CD4-positive, alpha-beta T cell treated with Interleukin-6 for 4 hours (primary cell): ENCODE data around the gene BMPER.

Experiments used
- DNase-seq: peaks from one replicate; pipeline ENCODE4 v3.0.0-alpha.2; 2020; ENCODE audit warnings: mixed read lengths

Gene BMPER

DNA sequence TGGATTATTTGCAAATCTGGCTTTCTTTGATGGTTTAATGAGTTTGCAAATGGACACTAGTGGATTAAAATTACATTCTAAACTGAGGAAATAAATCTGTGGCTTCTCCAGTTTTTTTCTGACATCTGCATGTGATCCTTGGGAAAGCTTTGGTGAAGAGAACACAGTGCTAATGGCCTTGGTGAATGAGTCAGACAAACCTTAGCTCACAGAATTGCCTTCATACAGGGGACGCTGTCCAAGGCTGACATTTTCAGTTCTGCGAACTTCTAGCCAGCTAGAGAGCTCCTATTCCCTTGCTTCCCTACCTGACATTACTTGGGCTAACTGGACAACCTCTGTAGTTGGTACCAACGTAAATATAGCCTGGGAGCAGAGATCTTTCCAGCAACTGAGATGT is 21.2 kb downstream of the BMPER start:
- no peak for DNase-seq

DNA sequence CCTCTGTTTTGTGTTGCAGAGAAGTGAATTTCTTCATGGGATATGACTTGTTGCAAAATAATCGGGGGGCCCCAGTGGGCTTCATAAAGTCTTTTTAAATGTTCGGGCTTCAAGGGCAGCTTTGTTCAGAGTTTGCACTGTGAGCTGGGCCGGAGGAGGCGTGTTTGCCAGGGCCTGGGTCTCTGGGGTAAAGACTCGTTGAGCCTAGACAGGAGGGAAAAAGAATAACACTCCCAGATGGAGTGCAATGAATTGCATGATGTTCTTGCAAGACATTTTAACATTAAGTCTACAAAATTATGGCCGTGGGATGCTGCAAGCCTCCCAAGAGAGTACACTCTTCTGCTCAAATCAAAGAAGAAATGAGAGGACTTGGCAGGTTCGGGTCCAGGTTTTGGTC is 23.6 kb downstream of the BMPER start:
- no peak for DNase-seq

DNA sequence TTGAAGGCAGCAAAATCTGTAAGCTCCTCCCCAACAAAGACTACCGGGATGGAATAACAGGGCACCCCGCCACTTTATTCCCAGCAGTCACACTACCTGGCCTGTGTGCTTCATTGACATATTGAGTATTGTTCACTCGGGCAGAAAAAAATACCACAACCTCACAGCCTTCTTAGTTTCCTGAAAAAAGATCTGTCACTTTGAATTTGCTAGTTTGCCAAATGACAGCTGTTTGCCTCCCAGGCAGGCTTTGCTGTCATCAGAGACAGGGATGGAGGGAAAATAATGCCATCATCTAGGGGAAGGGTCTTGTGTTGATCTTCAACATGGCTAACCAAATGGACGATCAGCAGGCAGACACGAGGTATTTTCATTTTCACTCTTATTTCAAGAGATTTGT is 26.9 kb downstream of the BMPER start:
- no peak for DNase-seq

DNA sequence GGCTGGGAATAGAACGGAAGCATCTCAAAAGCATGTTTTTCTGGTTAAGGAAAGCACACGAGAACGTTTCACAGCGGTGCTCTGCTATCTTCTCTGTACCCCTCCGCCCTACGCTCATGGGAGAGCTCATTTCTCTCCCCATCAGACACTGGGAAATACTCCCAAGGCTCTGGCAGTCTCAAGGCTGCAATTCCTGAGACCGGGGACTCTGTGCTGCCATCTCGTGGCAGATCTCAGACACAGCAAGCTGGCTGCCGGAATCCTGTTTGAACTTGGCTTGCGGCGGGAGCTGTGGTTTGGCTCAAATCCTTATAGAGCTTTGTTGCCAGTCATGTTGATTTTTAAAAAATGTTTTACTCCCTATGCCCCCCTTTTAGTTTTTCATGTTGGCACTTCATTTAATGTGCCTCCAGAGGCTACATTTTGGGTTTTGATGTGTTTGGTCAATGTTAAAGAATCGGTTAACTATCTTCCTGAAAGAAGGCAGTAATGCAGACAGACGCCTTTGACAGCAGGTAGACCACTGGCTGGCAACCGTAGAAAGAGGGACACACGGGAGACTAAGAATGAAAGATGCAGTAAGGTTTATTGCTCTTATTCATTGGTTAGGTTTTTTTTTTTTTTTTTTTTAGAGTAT is 27.6 kb downstream of the BMPER start:
- peak; percentile 61 for DNase-seq

DNA sequence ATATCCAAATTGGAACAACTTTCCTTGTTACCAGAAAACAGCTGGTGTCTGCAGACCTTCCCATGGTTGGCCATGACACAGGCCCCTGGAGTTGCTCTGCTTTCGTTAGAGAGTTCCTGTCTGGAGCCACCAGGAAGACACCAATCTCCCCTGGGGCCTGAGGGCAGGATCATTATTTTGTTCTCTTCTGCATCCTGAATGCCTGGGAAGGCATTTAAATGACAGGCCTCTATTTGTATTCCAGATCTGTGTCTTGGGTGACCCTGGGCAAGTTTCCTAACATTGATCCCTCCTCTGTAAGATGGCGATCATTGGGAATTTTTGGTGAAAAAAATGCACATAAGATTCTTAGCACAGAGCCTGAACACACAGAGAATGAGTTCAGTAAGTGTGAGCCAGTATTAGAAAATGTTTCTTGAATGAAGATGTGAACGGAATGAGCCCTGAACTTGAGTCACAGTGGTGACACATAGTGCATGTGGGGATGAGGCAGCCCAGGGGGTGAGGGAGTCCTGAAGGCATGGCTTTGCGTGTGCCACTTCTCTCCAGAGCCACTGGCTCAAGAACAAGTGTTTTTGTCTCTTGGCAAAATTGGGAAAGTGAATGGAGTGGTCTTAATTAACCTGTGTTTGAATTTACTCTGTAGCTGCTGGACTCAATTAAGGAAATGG is 28.4 kb downstream of the BMPER start:
- no peak for DNase-seq

DNA sequence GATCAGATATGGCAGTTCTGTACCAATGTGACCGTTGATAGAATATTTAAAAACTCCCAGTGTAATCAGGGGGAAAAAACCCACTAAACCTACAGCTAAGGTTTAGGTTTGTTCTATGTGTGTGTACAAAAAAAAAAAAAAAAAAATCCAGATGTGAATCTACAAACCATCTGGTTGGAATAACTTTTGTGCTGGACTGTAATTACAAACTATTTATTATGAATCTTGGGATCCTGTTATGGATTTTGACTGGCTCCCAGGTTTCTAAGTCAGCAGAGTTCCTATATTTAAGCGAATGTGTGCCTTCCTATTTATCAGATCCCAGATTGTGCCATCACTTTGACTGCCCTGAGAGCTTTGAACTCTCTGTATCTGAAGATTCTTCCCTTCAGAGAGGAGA is 29.1 kb downstream of the BMPER start:
- DNase-seq: no peak

DNA sequence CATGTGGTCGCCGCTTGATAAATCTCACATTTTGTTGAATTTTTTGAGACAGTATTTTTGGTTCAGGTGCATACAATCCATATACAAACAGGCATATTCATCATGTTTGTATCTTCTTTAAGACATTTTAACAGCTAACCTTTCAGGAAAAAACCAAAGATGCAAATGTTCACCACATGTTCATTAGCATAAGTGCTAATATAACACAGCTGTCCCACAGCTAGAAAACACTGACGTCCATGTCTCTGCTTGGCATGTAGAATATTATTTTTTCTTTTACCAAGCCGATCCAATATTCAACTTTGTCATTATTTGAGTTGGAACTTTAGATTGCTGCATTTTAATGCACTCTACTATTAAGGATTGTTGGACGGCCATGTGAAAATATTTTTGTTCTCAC is 31.2 kb downstream of the BMPER start:
- no peak for DNase-seq

DNA sequence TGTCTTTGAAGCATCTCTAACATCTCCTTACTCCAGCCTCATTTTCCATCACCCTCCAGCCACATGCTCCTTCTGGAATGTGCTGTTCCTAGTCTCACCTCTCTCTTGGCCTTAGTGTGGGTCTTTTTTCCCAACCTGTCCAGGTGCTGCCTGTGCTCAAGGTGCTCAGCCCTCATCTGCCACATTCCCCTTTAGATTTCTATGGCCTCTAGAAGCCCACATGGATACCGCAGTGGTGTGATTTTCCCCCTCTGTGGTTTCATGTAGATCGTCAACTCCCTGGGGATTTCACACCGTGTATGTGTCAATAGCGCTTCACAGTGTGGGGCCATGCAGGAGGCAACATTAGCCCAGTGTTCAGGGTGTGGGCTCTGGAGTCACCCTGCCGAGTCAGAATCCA is 32.5 kb downstream of the BMPER start:
- DNase-seq: no peak

DNA sequence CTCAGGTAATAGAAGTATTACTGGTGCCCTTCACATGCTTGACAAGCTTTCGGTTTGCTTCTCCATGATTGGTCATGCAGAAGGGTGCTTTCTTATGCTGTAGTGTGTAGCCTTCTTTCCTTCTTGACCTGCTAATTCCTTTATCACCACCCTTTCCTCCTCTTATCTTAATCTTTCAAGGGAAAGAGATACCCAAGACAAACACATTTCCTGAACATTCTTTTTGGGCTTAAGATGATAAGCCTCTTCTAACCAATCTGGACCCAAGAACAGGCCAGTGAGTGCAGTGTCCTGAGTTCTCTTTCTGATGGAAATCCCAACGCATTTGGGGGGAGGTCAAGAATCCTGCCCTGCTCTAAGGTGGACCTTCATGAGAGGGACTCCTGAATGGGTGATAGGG is 33.8 kb downstream of the BMPER start:
- no peak for DNase-seq

DNA sequence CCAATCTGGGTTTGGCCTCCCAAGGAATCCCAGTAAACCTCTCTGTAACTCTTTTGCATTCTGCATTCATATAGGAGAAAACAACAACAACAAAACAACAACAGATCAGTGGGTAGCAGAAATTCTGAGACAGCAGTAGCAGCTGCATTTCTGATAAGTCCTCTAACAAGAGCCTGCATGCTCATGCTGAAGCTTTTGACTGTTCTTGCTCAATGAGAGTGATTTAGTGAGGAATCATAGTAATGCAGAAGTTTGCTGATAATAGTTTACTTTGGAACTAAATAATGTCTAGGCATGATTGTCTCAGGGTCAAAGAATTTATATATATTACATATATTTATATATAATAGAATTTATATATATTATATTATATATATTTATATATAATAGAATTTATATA is 35.2 kb downstream of the BMPER start:
- no peak for DNase-seq

DNA sequence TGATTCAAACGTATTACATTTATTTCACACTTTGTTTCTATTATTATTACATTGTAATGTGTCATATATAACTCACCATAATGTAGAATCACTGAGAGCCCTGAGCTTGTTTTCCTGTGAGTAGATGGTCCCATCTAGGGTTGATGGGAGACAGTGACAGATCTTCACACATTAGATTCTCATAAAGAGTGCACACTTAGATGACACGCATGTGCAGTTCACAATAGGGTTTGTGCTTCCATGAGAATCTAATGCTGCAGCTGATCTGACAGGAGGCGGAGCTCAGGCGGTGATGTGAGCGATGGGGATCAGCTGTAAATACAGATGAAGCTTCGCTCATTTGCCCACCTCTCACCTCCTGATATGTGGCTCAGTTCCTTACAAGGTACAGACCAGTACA is 36.1 kb downstream of the BMPER start:
- DNase-seq: no peak

DNA sequence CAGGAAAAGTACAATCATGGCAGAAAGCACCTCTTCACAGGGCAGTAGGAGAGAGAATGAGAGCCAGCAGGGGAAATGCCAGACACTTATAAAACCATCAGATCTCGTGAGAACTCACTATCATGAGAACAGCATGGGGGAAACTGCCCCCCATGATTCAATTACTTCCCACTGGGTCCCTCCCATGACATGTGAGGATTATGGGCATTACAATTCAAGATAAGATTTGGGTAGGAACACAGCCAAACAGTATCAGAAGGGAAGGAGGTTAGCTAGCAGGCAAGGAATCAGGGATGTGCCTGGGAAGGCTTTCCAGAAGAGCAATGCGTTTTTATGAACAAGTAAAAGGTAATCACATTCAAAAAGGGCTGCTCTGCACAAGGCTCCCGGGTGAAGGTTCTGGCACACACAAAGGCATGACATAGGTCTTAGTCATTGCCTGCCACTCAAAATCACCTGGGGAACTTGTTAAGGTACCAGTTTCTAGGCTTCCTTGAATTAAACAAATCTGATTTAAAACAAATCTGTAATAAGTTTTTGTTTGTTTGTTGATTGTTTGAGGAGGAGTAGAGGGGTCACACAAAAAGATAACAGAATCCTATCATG is 40.9 kb downstream of the BMPER start:
- DNase-seq: no peak

DNA sequence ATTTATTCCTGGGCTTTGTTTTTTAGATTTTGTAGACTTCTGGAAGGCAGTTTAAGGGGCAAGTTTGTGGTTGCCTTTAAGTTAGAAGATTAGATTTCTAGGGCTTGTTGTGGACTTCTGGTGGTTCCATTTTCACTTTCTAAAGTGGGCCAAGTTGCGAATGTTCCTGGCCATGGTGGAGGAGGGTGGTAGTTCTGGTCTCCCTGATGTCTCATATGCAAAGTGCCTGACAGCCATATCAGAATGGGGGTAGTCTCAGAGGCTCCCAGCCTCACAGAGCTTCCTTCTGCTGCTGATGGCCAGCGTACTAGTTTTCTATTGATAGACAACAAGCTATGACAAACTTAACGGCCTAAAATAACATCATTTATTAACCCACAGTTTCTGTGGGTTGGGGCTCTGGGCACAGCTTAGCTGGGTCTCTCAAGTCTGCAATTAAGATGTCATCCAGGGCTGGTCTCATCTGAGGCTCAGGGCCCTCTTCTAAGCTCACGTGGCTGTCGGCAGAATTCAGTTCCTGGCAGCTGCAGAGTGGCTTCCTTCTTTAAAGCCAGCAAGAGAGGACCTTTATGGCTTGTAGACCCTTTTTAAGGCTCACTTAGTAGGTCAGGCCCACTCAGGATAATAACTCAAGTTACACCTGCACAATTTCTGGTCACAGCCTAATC is 44.8 kb downstream of the BMPER start:
- no peak for DNase-seq

DNA sequence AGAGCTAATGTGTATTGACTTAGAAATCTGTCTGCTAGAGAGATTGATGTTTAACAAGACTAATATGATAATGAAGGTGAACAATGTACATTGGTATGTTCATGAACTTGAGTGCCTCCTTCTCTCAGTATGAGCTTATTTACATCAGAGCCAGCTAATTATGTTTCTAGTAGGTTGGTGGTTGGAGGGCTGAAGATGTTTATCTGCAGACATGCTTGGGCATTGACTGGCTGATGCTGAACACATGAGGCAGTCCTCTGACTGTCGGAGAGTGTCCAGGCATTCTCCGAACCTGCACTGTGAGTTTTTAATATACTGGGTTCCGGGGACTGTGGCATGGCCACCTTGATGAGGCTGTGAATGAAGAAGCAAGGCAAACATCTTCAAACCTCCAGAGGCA is 47.5 kb downstream of the BMPER start:
- DNase-seq: no peak

DNA sequence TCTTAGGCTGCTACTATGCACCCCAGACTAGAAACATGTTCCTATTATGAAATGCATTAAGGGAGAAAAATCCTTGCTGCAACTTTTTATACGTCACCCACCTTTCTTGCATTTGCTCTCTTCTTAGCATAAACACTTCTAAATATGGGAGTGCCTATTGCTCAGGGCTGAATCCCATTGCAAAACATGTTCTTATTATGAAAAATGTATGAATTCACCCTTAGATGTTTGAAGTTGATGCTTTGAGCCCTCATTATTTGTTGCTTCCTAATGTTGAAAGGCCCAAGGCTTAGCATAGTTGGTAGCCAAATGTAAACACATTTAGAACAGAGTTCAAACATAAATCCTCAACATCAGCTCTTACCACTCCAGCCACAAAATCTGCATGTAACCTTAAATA is 52.8 kb downstream of the BMPER start:
- DNase-seq: no peak

DNA sequence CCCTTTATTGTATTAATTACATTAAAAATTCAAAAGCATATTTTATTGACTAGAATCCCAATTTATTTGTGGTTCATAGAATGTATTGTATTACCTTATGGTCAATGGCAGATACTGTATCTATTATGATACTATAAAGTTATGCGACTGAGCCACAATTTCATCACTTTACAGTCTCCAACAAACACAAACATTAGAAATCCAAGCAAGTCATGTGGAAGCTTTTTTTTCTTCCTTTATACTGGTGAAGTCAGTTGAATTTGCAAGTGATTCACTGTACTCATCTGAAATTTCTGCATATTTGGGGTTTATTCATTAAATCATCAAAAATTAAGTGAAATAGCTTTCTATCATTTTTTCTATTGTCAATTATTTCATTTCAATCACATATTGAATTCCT is 54.3 kb downstream of the BMPER start:
- DNase-seq: no peak

DNA sequence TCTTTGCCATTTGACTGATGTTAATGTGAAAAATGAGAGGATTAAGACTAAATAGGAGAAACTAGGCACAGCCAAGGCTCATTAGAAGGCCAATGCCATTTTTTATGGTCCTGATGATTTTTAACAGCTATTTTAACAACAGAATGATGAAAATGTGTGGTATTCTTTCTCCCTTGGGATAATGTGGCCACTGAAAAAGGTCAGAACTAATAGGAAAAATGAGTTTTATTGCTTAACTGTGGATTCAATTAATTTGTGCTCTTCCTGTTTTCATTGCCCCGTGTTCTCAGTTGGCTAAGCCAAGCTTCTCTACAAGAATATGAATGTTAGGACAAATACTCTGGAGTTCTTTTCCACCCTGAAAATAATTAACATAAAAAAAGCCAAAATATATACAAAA is 56.6 kb downstream of the BMPER start:
- no peak for DNase-seq

DNA sequence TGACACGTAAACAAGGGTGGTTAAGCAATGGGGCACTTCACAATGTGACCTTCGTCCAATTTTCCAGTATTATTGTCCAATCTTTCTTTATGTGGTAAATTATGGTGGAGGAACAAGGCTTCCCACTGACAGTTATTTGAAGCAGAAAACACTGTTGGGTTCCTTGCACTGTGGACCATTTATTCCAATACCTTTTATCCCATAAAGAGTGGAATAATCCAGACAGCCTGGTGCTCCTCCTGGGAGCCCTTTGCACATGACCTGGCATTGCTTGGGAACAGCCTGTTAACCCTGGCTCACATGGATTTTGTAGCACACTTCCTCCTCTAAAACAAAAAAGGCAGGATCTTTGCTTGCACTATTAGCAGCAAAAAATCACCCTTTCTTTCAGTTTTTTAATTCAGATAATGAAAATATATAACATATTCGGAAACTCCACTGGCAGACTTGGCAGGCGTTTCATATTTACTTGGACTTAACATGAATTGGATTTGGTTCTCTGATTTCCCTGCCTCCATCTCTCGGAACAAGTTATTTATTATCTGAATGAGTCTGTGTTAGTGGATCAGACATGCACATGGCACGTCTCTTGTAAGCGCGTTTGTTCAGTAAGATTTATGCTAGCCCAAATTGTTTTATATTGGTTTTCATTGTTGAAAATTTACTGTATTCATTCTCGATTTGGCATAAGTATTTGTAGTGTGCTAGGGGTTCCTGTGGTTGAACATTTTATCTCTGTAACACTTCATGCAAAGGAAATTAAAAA is 59.3 kb downstream of the BMPER start:
- DNase-seq: no peak

DNA sequence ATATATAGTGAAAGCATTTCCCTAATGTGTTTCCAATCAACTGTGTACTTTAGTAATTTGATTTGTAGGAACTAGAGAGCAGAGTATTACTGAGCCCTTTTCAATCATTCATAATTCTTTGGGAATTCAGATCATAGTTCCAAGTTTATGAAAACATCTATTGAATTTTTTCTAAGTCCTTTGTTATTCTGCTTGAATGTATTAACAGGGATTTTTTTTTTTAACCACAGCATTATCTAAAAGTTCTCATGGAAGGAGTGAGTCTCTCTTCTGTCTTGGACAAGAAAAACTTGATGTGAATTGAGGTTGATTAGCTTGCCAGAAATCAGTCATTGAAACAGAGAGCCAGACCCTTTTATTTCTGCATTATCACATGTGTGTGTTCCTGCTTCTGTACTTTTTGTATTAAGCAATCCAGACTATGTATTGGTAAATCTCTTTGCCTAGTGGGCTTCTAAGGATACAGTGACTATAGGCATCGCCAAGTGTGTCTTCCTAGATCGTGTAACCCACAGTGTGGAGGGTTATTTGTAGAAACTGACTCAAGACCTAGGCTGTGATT is 59.9 kb downstream of the BMPER start:
- DNase-seq: no peak

DNA sequence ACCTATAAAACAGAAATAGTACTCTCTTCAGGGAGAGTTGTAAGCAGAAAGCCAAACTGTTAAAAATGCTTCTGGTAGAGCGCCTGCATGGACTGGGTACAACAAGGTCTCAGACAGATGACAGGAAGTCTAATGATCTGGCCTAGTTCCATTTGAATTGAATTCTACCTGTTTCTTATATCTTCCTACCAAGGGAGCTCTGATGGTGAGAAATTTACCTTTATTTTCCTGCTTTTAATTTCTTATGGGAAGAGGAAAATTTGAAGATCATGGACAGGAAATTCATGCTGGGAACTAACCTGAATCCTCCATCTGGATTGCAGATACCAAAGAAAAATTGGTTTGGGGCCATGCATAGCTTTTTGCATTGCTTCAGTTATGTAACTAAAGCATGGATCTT is 63.3 kb downstream of the BMPER start:
- DNase-seq: no peak

DNA sequence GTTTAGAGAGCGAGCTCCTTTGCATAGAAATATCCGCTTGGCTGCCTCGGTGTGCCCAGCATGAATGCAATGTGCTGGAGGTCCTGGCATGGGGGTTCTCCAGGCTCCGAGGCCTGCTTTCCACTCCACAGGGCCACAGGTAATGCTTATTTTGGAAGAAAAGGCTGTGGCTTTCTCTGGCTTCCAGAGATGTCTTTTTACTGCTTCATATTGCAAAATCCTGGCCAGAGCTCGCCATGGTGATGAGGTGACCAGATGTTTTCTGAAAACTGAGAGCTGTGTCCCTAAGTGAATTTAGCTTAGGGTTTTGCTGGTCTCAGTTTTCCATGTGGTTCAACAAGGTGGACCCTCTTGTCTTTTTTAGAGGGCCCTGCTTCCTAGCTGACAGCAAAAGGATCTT is 65.2 kb downstream of the BMPER start:
- no peak for DNase-seq

DNA sequence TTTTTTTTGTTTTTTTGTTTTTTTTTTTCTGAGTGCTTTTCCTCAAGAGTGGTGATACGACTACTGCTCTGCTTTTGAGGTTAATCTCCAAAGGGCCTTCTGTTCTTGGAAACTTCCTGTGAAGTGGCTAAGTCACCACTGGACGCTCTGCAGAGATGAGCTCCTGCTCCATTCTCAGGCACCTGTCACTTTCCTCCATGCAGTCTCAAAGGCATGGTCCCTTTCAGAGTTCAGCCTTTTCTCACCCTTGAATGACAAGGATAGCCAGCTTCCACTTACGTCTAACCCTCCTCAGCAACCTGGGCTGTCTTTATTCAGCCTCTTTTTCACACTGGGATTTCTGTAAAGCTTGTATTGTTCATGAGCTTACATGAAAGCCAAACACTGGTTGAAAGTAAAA is 65.8 kb downstream of the BMPER start:
- no peak for DNase-seq
